ENCODE data around the gene RPS17.

The RPS17 gene

GRCh38 chr15:82571722-82572222 is 31.5 kb upstream of the RPS17 start:
- TF ChIP-seq, protein P1, sequence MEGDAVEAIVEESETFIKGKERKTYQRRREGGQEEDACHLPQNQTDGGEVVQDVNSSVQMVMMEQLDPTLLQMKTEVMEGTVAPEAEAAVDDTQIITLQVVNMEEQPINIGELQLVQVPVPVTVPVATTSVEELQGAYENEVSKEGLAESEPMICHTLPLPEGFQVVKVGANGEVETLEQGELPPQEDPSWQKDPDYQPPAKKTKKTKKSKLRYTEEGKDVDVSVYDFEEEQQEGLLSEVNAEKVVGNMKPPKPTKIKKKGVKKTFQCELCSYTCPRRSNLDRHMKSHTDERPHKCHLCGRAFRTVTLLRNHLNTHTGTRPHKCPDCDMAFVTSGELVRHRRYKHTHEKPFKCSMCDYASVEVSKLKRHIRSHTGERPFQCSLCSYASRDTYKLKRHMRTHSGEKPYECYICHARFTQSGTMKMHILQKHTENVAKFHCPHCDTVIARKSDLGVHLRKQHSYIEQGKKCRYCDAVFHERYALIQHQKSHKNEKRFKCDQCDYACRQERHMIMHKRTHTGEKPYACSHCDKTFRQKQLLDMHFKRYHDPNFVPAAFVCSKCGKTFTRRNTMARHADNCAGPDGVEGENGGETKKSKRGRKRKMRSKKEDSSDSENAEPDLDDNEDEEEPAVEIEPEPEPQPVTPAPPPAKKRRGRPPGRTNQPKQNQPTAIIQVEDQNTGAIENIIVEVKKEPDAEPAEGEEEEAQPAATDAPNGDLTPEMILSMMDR (conservative IDR thresholded peaks at IDR 0.05; ENCODE audit: low read depth, low read length) = no peak
- peak; percentile 31 for DNase-seq (ENCODE audit: low read depth)
- peak overlapping the region; percentile 48 for H3K4me3 ChIP-seq (ENCODE audit: low read length)

GRCh38 chr15:82570721-82571508 is 30.7 kb upstream of the RPS17 start:
- no peak for DNase-seq (ENCODE audit: low read depth)
- no peak overlapping the region for H3K4me3 ChIP-seq (ENCODE audit: low read length)
- TF ChIP-seq, protein P1 (conservative IDR thresholded peaks at IDR 0.05; ENCODE audit: low read depth, low read length) = no peak

DNA sequence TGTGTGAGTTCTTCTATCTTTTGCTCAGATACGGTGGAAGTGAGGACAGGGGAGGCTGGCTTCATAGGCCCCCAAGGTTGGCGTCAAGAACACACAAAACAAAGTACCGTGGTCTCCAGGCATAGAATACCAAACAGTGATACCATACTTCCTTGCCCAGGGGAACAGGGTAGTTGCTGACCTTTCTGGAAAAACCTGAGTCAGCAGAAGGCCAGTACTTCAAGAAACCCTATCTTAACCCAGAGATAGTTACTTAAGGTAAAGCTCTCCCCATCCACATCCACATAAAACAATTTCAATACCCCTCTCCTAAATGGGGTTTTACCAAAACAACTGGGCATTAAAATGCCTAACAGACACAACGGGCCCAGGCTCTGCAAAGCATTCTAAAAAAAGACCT is 29.6 kb upstream of the RPS17 start:
- TF ChIP-seq, protein P1 (conservative IDR thresholded peaks at IDR 0.05; ENCODE audit: low read depth, low read length) = no peak
- no peak for DNase-seq (ENCODE audit: low read depth)
- no peak overlapping the region for H3K4me3 ChIP-seq (ENCODE audit: low read length)

- H3K4me3 ChIP-seq (ENCODE audit: low read length) = no peak overlapping the region
- TF ChIP-seq, protein P1 (conservative IDR thresholded peaks at IDR 0.05; ENCODE audit: low read depth, low read length) = no peak
- no peak for DNase-seq (ENCODE audit: low read depth)
These were observed 28.7 kb upstream of the RPS17 start for GRCh38 chr15:82568986-82569385.

DNA sequence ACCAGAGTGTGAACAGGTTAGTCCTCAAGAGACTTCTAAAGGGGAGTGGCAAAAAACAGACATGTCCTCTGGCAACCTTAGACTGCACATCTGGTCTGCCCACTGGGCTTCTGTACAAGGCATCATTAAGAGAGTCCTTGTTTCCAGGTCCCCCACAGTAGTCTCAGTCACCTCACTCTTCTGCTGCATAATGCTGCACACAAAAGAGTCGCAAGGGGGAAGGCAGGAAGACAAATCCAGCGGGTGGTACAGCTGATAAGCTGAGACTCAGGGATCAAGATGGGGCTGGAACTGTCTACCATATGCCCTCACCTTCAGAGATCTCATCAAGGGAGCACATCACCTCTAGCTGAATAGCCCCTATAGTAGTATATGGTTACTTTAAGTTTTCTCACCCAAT is 27.4 kb upstream of the RPS17 start:
- no peak for DNase-seq (ENCODE audit: low read depth)
- TF ChIP-seq, protein P1 (conservative IDR thresholded peaks at IDR 0.05; ENCODE audit: low read depth, low read length) = no peak
- H3K4me3 ChIP-seq (ENCODE audit: low read length) = no peak overlapping the region

DNA sequence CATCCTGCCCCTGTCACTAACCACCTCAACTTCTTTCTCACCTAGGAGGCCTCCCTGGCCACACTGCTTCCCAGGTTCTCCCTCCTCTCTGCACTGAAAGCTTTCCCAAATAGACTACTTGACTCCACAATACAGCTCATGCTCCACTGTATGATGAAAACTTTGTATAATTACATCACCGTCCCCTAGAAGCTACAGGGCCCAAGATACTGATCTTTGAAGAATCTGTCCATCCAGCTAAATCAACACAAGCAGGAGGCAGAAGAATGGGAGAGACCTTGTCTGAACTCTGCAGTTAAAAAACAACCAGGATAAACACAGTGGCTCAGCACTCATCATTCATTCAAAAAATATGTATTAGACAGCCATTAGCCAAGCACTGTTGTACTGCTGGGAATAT is 26.4 kb upstream of the RPS17 start:
- H3K4me3 ChIP-seq (ENCODE audit: low read length) = no peak overlapping the region
- DNase-seq (ENCODE audit: low read depth) = no peak
- TF ChIP-seq, protein P1 (conservative IDR thresholded peaks at IDR 0.05; ENCODE audit: low read depth, low read length) = no peak

DNA sequence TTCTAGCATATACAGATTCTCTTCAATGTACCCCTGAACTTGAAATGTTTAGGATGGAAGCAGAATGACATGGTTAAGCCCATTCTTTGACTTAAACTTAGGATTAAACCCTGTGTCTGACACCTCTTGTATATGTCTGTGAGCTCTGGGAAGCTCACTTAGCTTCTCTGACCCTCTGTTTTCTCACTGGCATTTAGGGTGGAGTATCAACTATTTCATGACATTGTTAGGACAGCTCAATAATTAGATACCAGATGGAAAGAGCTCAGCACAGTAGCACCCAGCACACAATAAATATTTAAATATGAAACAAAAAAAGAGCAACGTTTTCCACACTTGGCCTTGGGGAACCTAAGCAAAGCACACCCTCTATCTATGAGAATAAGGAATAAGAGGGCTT is 18.2 kb upstream of the RPS17 start:
- H3K4me3 ChIP-seq (ENCODE audit: low read length) = no peak overlapping the region
- DNase-seq (ENCODE audit: low read depth) = no peak
- TF ChIP-seq, protein P1 (conservative IDR thresholded peaks at IDR 0.05; ENCODE audit: low read depth, low read length) = no peak
